HL-60 (cell line): ENCODE data around the gene KLC1.

ENCODE experiments used
- GABPA ChIP-seq: IDR thresholded peaks from 2 replicates; pipeline ENCODE4 v1.6.1; 2012; ENCODE audit warnings: low read depth
- POLR2AphosphoS5 ChIP-seq: IDR thresholded peaks from 2 replicates; pipeline ENCODE4 v1.6.1; 2012; ENCODE audit warnings: low read depth
- TF ChIP-seq, protein P1 (sequence below): IDR thresholded peaks from one replicate; pipeline ENCODE4 v1.5.1; 2011; ENCODE audit warnings: low read length, control low read depth, inconsistent platforms; ENCODE audit not compliant: insufficient read depth
- TF ChIP-seq, protein P2 (sequence below): IDR thresholded peaks from 2 replicates; pipeline ENCODE4 v1.6.1; 2012; ENCODE audit warnings: low read depth; ENCODE audit not compliant: insufficient replicate concordance

DNA sequence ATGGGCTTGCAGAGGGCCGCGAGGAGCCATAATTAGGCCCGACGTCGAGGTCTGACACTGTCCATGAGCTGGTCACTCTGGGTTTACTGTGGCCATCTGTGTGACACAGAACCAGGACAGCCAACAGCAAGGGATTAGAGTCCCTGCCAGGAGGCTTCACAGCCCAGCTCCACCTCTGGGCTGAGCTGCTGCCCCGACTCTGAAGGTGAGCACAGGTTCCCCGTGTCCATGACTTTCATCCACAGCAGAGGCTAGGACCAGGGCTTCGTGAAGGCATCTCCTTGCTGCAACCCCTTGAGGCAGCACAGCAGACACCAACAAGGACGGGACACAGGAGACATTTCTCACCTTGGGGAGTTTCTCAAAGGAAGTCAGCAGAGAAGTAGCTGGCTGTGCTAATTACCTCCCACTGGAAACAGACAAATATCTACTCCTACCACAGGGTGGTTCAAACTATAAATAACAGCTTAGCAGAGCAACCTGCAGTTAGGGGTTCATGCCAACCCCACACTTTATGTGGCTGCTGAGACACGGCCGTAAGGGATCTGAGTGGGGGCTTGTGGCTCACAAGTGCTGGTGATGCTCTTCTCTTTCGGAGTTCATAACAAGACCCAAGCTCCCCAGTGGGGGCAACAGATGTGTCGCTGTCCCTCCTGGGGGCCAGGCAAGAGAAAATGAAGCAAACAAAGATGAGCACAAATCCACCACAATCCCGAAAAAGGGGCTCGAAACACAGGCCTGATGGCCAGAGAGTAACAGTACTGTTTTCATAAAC lies 115.8 kb downstream of the KLC1 start:
- TF ChIP-seq, protein P1, sequence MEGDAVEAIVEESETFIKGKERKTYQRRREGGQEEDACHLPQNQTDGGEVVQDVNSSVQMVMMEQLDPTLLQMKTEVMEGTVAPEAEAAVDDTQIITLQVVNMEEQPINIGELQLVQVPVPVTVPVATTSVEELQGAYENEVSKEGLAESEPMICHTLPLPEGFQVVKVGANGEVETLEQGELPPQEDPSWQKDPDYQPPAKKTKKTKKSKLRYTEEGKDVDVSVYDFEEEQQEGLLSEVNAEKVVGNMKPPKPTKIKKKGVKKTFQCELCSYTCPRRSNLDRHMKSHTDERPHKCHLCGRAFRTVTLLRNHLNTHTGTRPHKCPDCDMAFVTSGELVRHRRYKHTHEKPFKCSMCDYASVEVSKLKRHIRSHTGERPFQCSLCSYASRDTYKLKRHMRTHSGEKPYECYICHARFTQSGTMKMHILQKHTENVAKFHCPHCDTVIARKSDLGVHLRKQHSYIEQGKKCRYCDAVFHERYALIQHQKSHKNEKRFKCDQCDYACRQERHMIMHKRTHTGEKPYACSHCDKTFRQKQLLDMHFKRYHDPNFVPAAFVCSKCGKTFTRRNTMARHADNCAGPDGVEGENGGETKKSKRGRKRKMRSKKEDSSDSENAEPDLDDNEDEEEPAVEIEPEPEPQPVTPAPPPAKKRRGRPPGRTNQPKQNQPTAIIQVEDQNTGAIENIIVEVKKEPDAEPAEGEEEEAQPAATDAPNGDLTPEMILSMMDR = no peak
- no peak for TF ChIP-seq POLR2AphosphoS5
- no peak for TF ChIP-seq GABPA
- TF ChIP-seq, protein P2, sequence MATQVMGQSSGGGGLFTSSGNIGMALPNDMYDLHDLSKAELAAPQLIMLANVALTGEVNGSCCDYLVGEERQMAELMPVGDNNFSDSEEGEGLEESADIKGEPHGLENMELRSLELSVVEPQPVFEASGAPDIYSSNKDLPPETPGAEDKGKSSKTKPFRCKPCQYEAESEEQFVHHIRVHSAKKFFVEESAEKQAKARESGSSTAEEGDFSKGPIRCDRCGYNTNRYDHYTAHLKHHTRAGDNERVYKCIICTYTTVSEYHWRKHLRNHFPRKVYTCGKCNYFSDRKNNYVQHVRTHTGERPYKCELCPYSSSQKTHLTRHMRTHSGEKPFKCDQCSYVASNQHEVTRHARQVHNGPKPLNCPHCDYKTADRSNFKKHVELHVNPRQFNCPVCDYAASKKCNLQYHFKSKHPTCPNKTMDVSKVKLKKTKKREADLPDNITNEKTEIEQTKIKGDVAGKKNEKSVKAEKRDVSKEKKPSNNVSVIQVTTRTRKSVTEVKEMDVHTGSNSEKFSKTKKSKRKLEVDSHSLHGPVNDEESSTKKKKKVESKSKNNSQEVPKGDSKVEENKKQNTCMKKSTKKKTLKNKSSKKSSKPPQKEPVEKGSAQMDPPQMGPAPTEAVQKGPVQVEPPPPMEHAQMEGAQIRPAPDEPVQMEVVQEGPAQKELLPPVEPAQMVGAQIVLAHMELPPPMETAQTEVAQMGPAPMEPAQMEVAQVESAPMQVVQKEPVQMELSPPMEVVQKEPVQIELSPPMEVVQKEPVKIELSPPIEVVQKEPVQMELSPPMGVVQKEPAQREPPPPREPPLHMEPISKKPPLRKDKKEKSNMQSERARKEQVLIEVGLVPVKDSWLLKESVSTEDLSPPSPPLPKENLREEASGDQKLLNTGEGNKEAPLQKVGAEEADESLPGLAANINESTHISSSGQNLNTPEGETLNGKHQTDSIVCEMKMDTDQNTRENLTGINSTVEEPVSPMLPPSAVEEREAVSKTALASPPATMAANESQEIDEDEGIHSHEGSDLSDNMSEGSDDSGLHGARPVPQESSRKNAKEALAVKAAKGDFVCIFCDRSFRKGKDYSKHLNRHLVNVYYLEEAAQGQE = no peak
